HepG2 (cell line): Measurements from ENCODE around the gene CENPK. TPM values are rescaled to one million over a fixed set of nuclear protein-coding genes. Genes with fewer than 3 reads are reported as not detected.

Experiments
- FIP1L1 ChIP-seq: fragments of 200-400 bp; formaldehyde crosslinking; IDR thresholded peaks from 2 replicates; pipeline ENCODE4 v1.6.1; 2018; ENCODE audit warnings: low read depth, mild to moderate bottlenecking, low read length, moderate library complexity, borderline replicate concordance; ENCODE audit not compliant: insufficient read depth
- FOSL1 ChIP-seq: sonication (generic); formaldehyde crosslinking; IDR thresholded peaks from 2 replicates; pipeline ENCODE4 v1.9.0; 2021; ENCODE audit warnings: missing genetic modification reagents, borderline replicate concordance
- FOSL2 ChIP-seq: sonication (generic); formaldehyde crosslinking; IDR thresholded peaks from 2 replicates; pipeline ENCODE4 v1.4.0; 2020; ENCODE audit warnings: missing genetic modification reagents
- NPAS2 ChIP-seq: sonication (generic); formaldehyde crosslinking; IDR thresholded peaks from 2 replicates; pipeline ENCODE4 v1.8.0; 2022; ENCODE audit warnings: mild to moderate bottlenecking, missing genetic modification reagents, borderline replicate concordance
- PATZ1 ChIP-seq: sonication (generic); formaldehyde crosslinking; IDR thresholded peaks from 2 replicates; pipeline ENCODE4 v1.4.0; 2020; ENCODE audit warnings: missing genetic modification reagents
- PAWR ChIP-seq: sonication (generic); formaldehyde crosslinking; IDR thresholded peaks from 2 replicates; pipeline ENCODE4 v1.4.0; 2020; ENCODE audit warnings: missing genetic modification reagents, mild to moderate bottlenecking, borderline replicate concordance
- SMC3 ChIP-seq: IDR thresholded peaks from 2 replicates; pipeline ENCODE4 v1.6.1; 2011; ENCODE audit warnings: low read length, improper control_type of control experiment
- SRY ChIP-seq: sonication (generic); formaldehyde crosslinking; IDR thresholded peaks from 2 replicates; pipeline ENCODE4 v1.8.0; 2022; ENCODE audit warnings: mild to moderate bottlenecking, missing genetic modification reagents
- TRIM22 ChIP-seq: fragments of 450-650 bp; IDR thresholded peaks from 2 replicates; pipeline ENCODE4 v1.6.1; 2017
- YEATS2 ChIP-seq: sonication (generic); formaldehyde crosslinking; IDR thresholded peaks from 2 replicates; pipeline ENCODE4 v1.4.0; 2020; ENCODE audit warnings: missing genetic modification reagents, borderline replicate concordance
- ZFP90 ChIP-seq: sonication (generic); formaldehyde crosslinking; IDR thresholded peaks from 2 replicates; pipeline ENCODE4 v1.8.0; 2022; ENCODE audit warnings: missing genetic modification reagents, mild to moderate bottlenecking, inconsistent platforms, borderline replicate concordance
- ZNF292 ChIP-seq: sonication (generic); formaldehyde crosslinking; IDR thresholded peaks from 2 replicates; pipeline ENCODE4 v1.8.1; 2022; ENCODE audit warnings: mild to moderate bottlenecking, low read depth, missing genetic modification reagents, borderline replicate concordance
- ZNF354B ChIP-seq: sonication (generic); formaldehyde crosslinking; IDR thresholded peaks from 2 replicates; pipeline ENCODE4 v1.8.0; 2022; ENCODE audit warnings: mild to moderate bottlenecking, missing genetic modification reagents
- ZNF790 ChIP-seq: sonication (generic); formaldehyde crosslinking; IDR thresholded peaks from 2 replicates; pipeline ENCODE4 v1.8.0; 2022; ENCODE audit warnings: missing genetic modification reagents, mild to moderate bottlenecking, borderline replicate concordance
- ZNF883 ChIP-seq: sonication (generic); formaldehyde crosslinking; IDR thresholded peaks from 2 replicates; pipeline ENCODE4 v1.5.1; 2020; ENCODE audit warnings: mild to moderate bottlenecking, missing genetic modification reagents; ENCODE audit errors: not compliant biosample characterization
- polyA plus RNA-seq, 8 experiments: library from polyadenylated mRNA; depleted of rRNA in 3 of 8; stranded (reverse) in 7 of 8; unstranded in 1 of 8; fragments of >200 nt; fragmentation: Illumina TruSeq in 4 of 8; extraction: Trizol in 4 of 8; gene quantifications; 2 replicates each; pipeline versions ENCODE4 v1.2.1 to v1.2.3, GENCODE V29; 2011 to 2016; ENCODE audit warnings: low read depth in 4 of 8, missing spikeins in 1 of 8, mixed read lengths in 1 of 8; ENCODE audit not compliant: insufficient read depth in 1 of 8
- total RNA-seq, 5 experiments: library from RNA; depleted of rRNA; stranded (reverse); fragments of >200 nt; fragmentation: Illumina TruSeq; extraction: Trizol; gene quantifications; 2 replicates each; pipeline ENCODE4 v1.2.3, GENCODE V29; 2016; ENCODE audit warnings: low read depth in 1 of 5
- TF ChIP-seq, protein P1 (sequence below): IDR thresholded peaks from 2 replicates; pipeline ENCODE4 v1.6.1; 2016; ENCODE audit warnings: missing biosample characterization, missing genetic modification reagents, low read depth
- TF ChIP-seq, protein P2 (sequence below): sonication (generic); formaldehyde crosslinking; IDR thresholded peaks from 2 replicates; pipeline ENCODE4 v1.4.0; 2020; ENCODE audit warnings: missing genetic modification reagents, borderline replicate concordance
- TF ChIP-seq, protein P3 (sequence below): IDR thresholded peaks from 2 replicates; pipeline ENCODE4 v1.6.1; 2012; ENCODE audit warnings: low read depth, low read length, improper control_type of control experiment

CENPK gene
- total and polyA plus RNA-seq, 2 of the 13 experiments (the other 11 are each of a cell fraction or from before 2014, with no cell fraction given) = 14.3 to 54.4 TPM

- TF ChIP-seq, protein P1, sequence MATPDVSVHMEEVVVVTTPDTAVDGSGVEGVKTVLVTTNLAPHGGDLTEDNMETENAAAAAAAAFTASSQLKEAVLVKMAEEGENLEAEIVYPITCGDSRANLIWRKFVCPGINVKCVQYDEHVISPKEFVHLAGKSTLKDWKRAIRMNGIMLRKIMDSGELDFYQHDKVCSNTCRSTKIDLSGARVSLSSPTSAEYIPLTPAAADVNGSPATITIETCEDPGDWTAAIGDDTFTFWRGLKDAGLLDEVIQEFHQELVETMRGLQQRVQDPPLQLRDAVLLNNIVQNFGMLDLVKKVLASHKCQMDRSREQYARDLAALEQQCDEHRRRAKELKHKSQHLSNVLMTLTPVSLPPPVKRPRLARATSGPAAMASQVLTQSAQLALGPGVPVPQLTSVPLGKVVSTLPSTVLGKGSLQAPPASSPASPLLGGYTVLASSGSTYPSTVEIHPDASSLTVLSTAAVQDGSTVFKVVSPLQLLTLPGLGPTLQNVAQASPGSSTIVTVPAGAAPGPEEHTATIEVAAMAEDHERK (CRISPR knock-in tag) = no peak; the same call in 1 of the 2 replicates
- TF ChIP-seq, protein P2, sequence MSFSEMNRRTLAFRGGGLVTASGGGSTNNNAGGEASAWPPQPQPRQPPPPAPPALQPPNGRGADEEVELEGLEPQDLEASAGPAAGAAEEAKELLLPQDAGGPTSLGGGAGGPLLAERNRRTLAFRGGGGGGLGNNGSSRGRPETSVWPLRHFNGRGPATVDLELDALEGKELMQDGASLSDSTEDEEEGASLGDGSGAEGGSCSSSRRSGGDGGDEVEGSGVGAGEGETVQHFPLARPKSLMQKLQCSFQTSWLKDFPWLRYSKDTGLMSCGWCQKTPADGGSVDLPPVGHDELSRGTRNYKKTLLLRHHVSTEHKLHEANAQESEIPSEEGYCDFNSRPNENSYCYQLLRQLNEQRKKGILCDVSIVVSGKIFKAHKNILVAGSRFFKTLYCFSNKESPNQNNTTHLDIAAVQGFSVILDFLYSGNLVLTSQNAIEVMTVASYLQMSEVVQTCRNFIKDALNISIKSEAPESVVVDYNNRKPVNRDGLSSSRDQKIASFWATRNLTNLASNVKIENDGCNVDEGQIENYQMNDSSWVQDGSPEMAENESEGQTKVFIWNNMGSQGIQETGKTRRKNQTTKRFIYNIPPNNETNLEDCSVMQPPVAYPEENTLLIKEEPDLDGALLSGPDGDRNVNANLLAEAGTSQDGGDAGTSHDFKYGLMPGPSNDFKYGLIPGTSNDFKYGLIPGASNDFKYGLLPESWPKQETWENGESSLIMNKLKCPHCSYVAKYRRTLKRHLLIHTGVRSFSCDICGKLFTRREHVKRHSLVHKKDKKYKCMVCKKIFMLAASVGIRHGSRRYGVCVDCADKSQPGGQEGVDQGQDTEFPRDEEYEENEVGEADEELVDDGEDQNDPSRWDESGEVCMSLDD = no peak
- no peak for TF ChIP-seq PATZ1 (CRISPR knock-in tag)
- peak; percentile 30; the same call in 1 of the 2 replicates for TF ChIP-seq ZNF292
- no peak; the same call in 1 of the 2 replicates for TF ChIP-seq ZNF790 (CRISPR knock-in tag)
- TF ChIP-seq ZNF354B (CRISPR knock-in tag) = peak; percentile 73; the same call in 1 of the 2 replicates
- TF ChIP-seq TRIM22 = no peak
- no peak for TF ChIP-seq NPAS2 (CRISPR knock-in tag)
- TF ChIP-seq FOSL2 (CRISPR knock-in tag) = peak; percentile 19; the same call in 1 of the 2 replicates
- no peak for TF ChIP-seq FOSL1 (CRISPR knock-in tag)
- no peak for TF ChIP-seq ZNF883 (CRISPR knock-in tag)
- no peak for TF ChIP-seq PAWR (CRISPR knock-in tag)
- TF ChIP-seq ZFP90 (CRISPR knock-in tag) = no peak
- TF ChIP-seq SRY = no peak
- TF ChIP-seq, protein P3, sequence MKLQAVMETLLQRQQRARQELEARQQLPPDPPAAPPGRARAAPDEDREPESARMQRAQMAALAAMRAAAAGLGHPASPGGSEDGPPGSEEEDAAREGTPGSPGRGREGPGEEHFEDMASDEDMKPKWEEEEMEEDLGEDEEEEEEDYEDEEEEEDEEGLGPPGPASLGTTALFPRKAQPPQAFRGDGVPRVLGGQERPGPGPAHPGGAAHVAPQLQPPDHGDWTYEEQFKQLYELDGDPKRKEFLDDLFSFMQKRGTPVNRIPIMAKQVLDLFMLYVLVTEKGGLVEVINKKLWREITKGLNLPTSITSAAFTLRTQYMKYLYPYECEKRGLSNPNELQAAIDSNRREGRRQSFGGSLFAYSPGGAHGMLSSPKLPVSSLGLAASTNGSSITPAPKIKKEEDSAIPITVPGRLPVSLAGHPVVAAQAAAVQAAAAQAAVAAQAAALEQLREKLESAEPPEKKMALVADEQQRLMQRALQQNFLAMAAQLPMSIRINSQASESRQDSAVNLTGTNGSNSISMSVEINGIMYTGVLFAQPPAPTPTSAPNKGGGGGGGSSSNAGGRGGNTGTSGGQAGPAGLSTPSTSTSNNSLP = no peak
- TF ChIP-seq FIP1L1 = no peak
- TF ChIP-seq SMC3 = no peak
- TF ChIP-seq YEATS2 (CRISPR knock-in tag) = peak; percentile 86; the same call in 1 of the 2 replicates
Measured at GRCh38 chr5:65562731-65563701, at the start of gene CENPK, which contains the start of gene PPWD1 (continued).
